Lower leg skin (tissue), 4 donors: Measurements from ENCODE around the gene CASK. TPM values are rescaled to one million over a fixed set of nuclear protein-coding genes. Genes with fewer than 3 reads are reported as not detected.

Experiments
- DNase-seq, 2 donors: peaks; one replicate each; pipeline ENCODE4 v3.0.0-alpha.2; 2019; ENCODE audit warnings: low spot score in 2 of 2
- H3K4me3 ChIP-seq: fragments of 200-600 bp; sonication (generic); 2 replicates; pipeline ENCODE4 v1.5.1; 2017; ENCODE audit warnings: mild to moderate bottlenecking, low read depth; ENCODE audit not compliant: poor library complexity, severe bottlenecking
- CTCF ChIP-seq, 3 donors: fragments of 450-650 bp; IDR thresholded peaks; one replicate each; pipeline ENCODE4 v1.5.1; 2016; ENCODE audit warnings: antibody characterized with exemption in 3 of 3, mild to moderate bottlenecking in 3 of 3, moderate library complexity in 2 of 3
- POLR2A ChIP-seq, 2 donors: fragments of 450-650 bp; IDR thresholded peaks; one replicate each; pipeline ENCODE4 v1.6.1; 2016 to 2017; ENCODE audit warnings: antibody characterized with exemption in 2 of 2, mild to moderate bottlenecking in 1 of 2, moderate library complexity in 1 of 2
- WGBS, 2 donors: methylation state at CpG; one replicate each; pipeline ENCODE4 v1.1.5; 2018; 5-methylcytosine and 5-hydroxymethylcytosine counted together
- intact Hi-C: fragments of 100-400 bp; cut with DNase I; formaldehyde crosslinking; loops from one replicate; pipeline ENCODE4 v1.15.0; 2023; ENCODE audit warnings: low total_unique reads
- total RNA-seq, 4 donors: library from RNA; depleted of rRNA; stranded (reverse); fragments of >200 nt; gene quantifications; one replicate each; pipeline ENCODE4 v1.1.0, GENCODE V29; 2016

The CASK gene
- total RNA-seq, 4 donors from 2014 or later = 22.7 to 43.2 (median 26.8) TPM

GRCh38 chrX:41796046-41796445 lies 127.3 kb downstream of the CASK start:
- TF ChIP-seq POLR2A (IDR thresholded peaks at IDR 0.05) (no peak), CTCF (IDR thresholded peaks at IDR 0.05) (no peak)
- WGBS, 2 donors = 61 to 74% methylated on average over 1 of the region's 1 CpG
- H3K4me3 ChIP-seq = no peak overlapping the region
- no peak for DNase-seq
- intact Hi-C loops = no loop called here

GRCh38 chrX:41789374-41789773 lies 134.0 kb downstream of the CASK start:
- H3K4me3 ChIP-seq = no peak overlapping the region
- DNase-seq = no peak
- TF ChIP-seq CTCF (IDR thresholded peaks at IDR 0.05) (no peak), POLR2A (IDR thresholded peaks at IDR 0.05) (no peak)
- 31 to 52% methylated on average over 2 of the region's 2 CpGs for WGBS, 2 donors
- intact Hi-C loops = no loop called here

GRCh38 chrX:41785685-41786084 lies 137.7 kb downstream of the CASK start:
- WGBS, 2 donors = 66 to 83% methylated on average over 2 of the region's 2 CpGs
- no peak for DNase-seq
- H3K4me3 ChIP-seq = no peak overlapping the region
- intact Hi-C loops = no loop called here
- no peak for TF ChIP-seq POLR2A (IDR thresholded peaks at IDR 0.05)
- no peak for TF ChIP-seq CTCF (IDR thresholded peaks at IDR 0.05)

- no peak overlapping the region for H3K4me3 ChIP-seq
- intact Hi-C loops = no loop called here
- no peak for DNase-seq
- 9 to 12% methylated on average over 2 of the region's 2 CpGs for WGBS, 2 donors
- no peak for TF ChIP-seq CTCF (IDR thresholded peaks at IDR 0.05)
Measured at GRCh38 chrX:41781500-41781899, 141.9 kb downstream of the CASK start.

GRCh38 chrX:41779941-41780340 lies 143.4 kb downstream of the CASK start:
- intact Hi-C loops = no loop called here

More at GRCh38 chrX:41779941-41780340, 143.4 kb downstream of the CASK start:
- DNase-seq = no peak
- WGBS, 2 donors = 60 to 80% methylated on average over 3 of the region's 3 CpGs
- no peak for TF ChIP-seq POLR2A (IDR thresholded peaks at IDR 0.05)
- no peak for TF ChIP-seq CTCF (IDR thresholded peaks at IDR 0.05)
- no peak overlapping the region for H3K4me3 ChIP-seq
